Activated CD4-positive, alpha-beta T cell treated with anti-CD3 and anti-CD28 coated beads for 36 hours (primary cell): ENCODE results near the gene TMEM215. TPM values are rescaled to one million over a fixed set of nuclear protein-coding genes. Genes with fewer than 3 reads are reported as not detected.
"Not testable (repeated sequence)": the region's sequence is repeated elsewhere in the genome, so short reads cannot be mapped to it uniquely, and the experiment has no call there.

ENCODE experiments used
- ATAC-seq: fragments of 200-7000 bp; cut with Tn5 transposase; one replicate; pipeline ENCODE4 v1.10.0; 2021; ENCODE audit warnings: mild to moderate bottlenecking, moderate library complexity
- CTCF ChIA-PET: fragments of 350-600 bp; sonication (Branson Sonifier 250); formaldehyde crosslinking; loops from one replicate; lab custom pipeline; 2021; ENCODE audit warnings: antibody characterized with exemption; lab: Charles Lee
- POLR2A ChIA-PET: fragments of 350-600 bp; sonication (Branson Sonifier 250); formaldehyde crosslinking; loops from one replicate; lab custom pipeline; 2021; ENCODE audit warnings: antibody characterized with exemption, inconsistent platforms; lab: Charles Lee
- DNase-seq: peaks from one replicate; pipeline ENCODE4 v3.0.0-alpha.2; 2020
- H3K27ac Mint-ChIP-seq: one replicate; pipeline ENCODE4 v1.8.0; 2021; ENCODE audit warnings: mixed read lengths
- H3K27me3 Mint-ChIP-seq: one replicate; pipeline ENCODE4 v1.8.0; 2021; ENCODE audit warnings: mixed read lengths
- H3K36me3 Mint-ChIP-seq: one replicate; pipeline ENCODE4 v1.8.0; 2021; ENCODE audit warnings: low read depth, mixed read lengths
- H3K4me1 Mint-ChIP-seq: one replicate; pipeline ENCODE4 v1.8.0; 2021; ENCODE audit warnings: mixed read lengths
- H3K4me3 Mint-ChIP-seq: one replicate; pipeline ENCODE4 v1.8.0; 2021; ENCODE audit warnings: mild to moderate bottlenecking, moderate library complexity, mixed read lengths
- H3K9me3 Mint-ChIP-seq: one replicate; pipeline ENCODE4 v1.8.0; 2021; ENCODE audit warnings: low read depth, mixed read lengths
- intact Hi-C, 2 experiments: fragments of 100-400 bp; cut with DNase I in 1 of 2; cut with micrococcal nuclease in 1 of 2; formaldehyde crosslinking; loops; one replicate each; pipeline versions ENCODE4 v1.14.2 to v1.15.1; 2022 to 2024; cut with DNase I, micrococcal nuclease
- total RNA-seq, 2 experiments: library from RNA; stranded (reverse); gene quantifications; one replicate each; pipeline ENCODE4 v1.2.3, GENCODE V29; 2021

Gene TMEM215
- total RNA-seq, 2 experiments from 2014 or later, result not detected

GRCh38 chr9:32782476-32783167 is 718 bp upstream of the TMEM215 start:
- ChIA-PET POLR2A (no interaction called here), CTCF (no interaction called here)
- Mint-ChIP-seq H3K27ac (no peak overlapping the region), H3K4me1 (no peaks in the 10 kb centered on the region), H3K4me3 (no peak overlapping the region), H3K9me3 (no peaks in the 10 kb centered on the region), H3K27me3 (peaks cover 42% of the 10 kb centered on the region), H3K36me3 (no peaks in the 10 kb centered on the region)
- intact Hi-C loops, result loop anchor here (5.0 to 10.0 kb wide), 2 partner anchors 50 to 62 kb away; no protein-coding TSS in a partner anchor
- ATAC-seq, result no peak
- DNase-seq, result no peak

- ChIA-PET CTCF (no interaction called here), POLR2A (no interaction called here)
- no peak overlapping the region for H3K27ac Mint-ChIP-seq
- H3K27me3 Mint-ChIP-seq, result peaks cover 27% of the 10 kb centered on the region
- H3K36me3 Mint-ChIP-seq, result no peaks in the 10 kb centered on the region
- H3K4me3 Mint-ChIP-seq, result no peak overlapping the region
- DNase-seq (no peak), ATAC-seq (no peak)
- H3K4me1 Mint-ChIP-seq, result no peaks in the 10 kb centered on the region
- no peaks in the 10 kb centered on the region for H3K9me3 Mint-ChIP-seq
- intact Hi-C loops, result loop anchor here in 1 of 2 experiments (10.0 kb wide), 1 partner anchor 57 kb away; no protein-coding TSS in a partner anchor
These were observed 4.5 kb downstream of the TMEM215 start for GRCh38 chr9:32787816-32788215.

GRCh38 chr9:32796015-32796414 is 12.7 kb downstream of the TMEM215 start:
- H3K4me3 Mint-ChIP-seq, POLR2A ChIA-PET, H3K27me3 Mint-ChIP-seq, ATAC-seq, H3K27ac Mint-ChIP-seq, CTCF ChIA-PET, H3K4me1 Mint-ChIP-seq, H3K36me3 Mint-ChIP-seq, DNase-seq, intact Hi-C loops: not testable (repeated sequence)
- H3K9me3 Mint-ChIP-seq, result peaks cover 19% of the 10 kb centered on the region

- POLR2A ChIA-PET, result no interaction called here
- peaks cover 8% of the 10 kb centered on the region for H3K27me3 Mint-ChIP-seq
- CTCF ChIA-PET, result interaction anchor here (1.0 kb wide), 1 partner anchor 64 kb away, joined by 3 read pairs; no protein-coding TSS in a partner anchor
These were observed 18.2 kb downstream of the TMEM215 start for GRCh38 chr9:32801530-32801929.

GRCh38 chr9:32807217-32807616 is 23.9 kb downstream of the TMEM215 start:
- Mint-ChIP-seq H3K27me3 (peaks cover 7% of the 10 kb centered on the region), H3K27ac (no peak overlapping the region), H3K36me3 (no peaks in the 10 kb centered on the region), H3K4me1 (no peaks in the 10 kb centered on the region), H3K9me3 (peaks cover 8% of the 10 kb centered on the region), H3K4me3 (no peak overlapping the region)
- intact Hi-C loops, result loop anchor here in 1 of 2 experiments (2.0 kb wide), 1 partner anchor 18 kb away; no protein-coding TSS in a partner anchor
- ATAC-seq (no peak), DNase-seq (no peak)
- ChIA-PET CTCF (no interaction called here), POLR2A (no interaction called here)

More at GRCh38 chr9:32801530-32801929, 18.2 kb downstream of the TMEM215 start:
- Mint-ChIP-seq H3K27ac (no peak overlapping the region), H3K9me3 (peaks cover 9% of the 10 kb centered on the region), H3K4me1 (no peaks in the 10 kb centered on the region), H3K36me3 (no peaks in the 10 kb centered on the region), H3K4me3 (no peak overlapping the region)
- ATAC-seq, result no peak
- intact Hi-C loops, result no loop called here
- no peak for DNase-seq

GRCh38 chr9:32811246-32811645 is 27.9 kb downstream of the TMEM215 start:
- intact Hi-C loops, result loop anchor here in 1 of 2 experiments (10.0 kb wide), 1 partner anchor 414 kb away; no protein-coding TSS in a partner anchor
- H3K9me3 Mint-ChIP-seq, result peaks cover 5% of the 10 kb centered on the region
- no peak for DNase-seq
- peaks cover 7% of the 10 kb centered on the region for H3K27me3 Mint-ChIP-seq
- CTCF ChIA-PET, result no interaction called here
- no peaks in the 10 kb centered on the region for H3K36me3 Mint-ChIP-seq
- H3K27ac Mint-ChIP-seq, result no peak overlapping the region
- ATAC-seq, result no peak
- H3K4me3 Mint-ChIP-seq, result no peak overlapping the region
- POLR2A ChIA-PET, result no interaction called here
- no peaks in the 10 kb centered on the region for H3K4me1 Mint-ChIP-seq

- intact Hi-C loops, result no loop called here
These were observed 37.0 kb downstream of the TMEM215 start for GRCh38 chr9:32820322-32820721.

GRCh38 chr9:32823101-32823500 is 39.8 kb downstream of the TMEM215 start:
- H3K27ac Mint-ChIP-seq, result no peak overlapping the region
- ATAC-seq, result no peak
- H3K36me3 Mint-ChIP-seq, result no peaks in the 10 kb centered on the region
- DNase-seq, result no peak
- H3K27me3 Mint-ChIP-seq, result peaks cover 24% of the 10 kb centered on the region
- no peaks in the 10 kb centered on the region for H3K9me3 Mint-ChIP-seq
- ChIA-PET POLR2A (no interaction called here), CTCF (no interaction called here)
- intact Hi-C loops, result no loop called here
- no peak overlapping the region for H3K4me3 Mint-ChIP-seq
- no peaks in the 10 kb centered on the region for H3K4me1 Mint-ChIP-seq

More at GRCh38 chr9:32820322-32820721, 37.0 kb downstream of the TMEM215 start:
- ChIA-PET CTCF (no interaction called here), POLR2A (no interaction called here)
- ATAC-seq (no peak), DNase-seq (no peak)
- H3K27me3 Mint-ChIP-seq, result peaks cover 11% of the 10 kb centered on the region
- H3K36me3 Mint-ChIP-seq, result no peaks in the 10 kb centered on the region
- no peaks in the 10 kb centered on the region for H3K9me3 Mint-ChIP-seq
- no peaks in the 10 kb centered on the region for H3K4me1 Mint-ChIP-seq
- no peak overlapping the region for H3K4me3 Mint-ChIP-seq
- no peak overlapping the region for H3K27ac Mint-ChIP-seq

GRCh38 chr9:32823551-32823950 is 40.2 kb downstream of the TMEM215 start:
- no peaks in the 10 kb centered on the region for H3K4me1 Mint-ChIP-seq
- H3K4me3 Mint-ChIP-seq, result no peak overlapping the region
- ChIA-PET CTCF (no interaction called here), POLR2A (no interaction called here)
- H3K9me3 Mint-ChIP-seq, result no peaks in the 10 kb centered on the region
- H3K36me3 Mint-ChIP-seq, result no peaks in the 10 kb centered on the region
- DNase-seq, result no peak
- ATAC-seq, result no peak
- intact Hi-C loops, result no loop called here
- peaks cover 24% of the 10 kb centered on the region for H3K27me3 Mint-ChIP-seq
- H3K27ac Mint-ChIP-seq, result no peak overlapping the region

- Mint-ChIP-seq H3K27ac (no peak overlapping the region), H3K4me1 (no peaks in the 10 kb centered on the region), H3K27me3 (peaks cover 27% of the 10 kb centered on the region), H3K36me3 (no peaks in the 10 kb centered on the region), H3K4me3 (no peak overlapping the region), H3K9me3 (no peaks in the 10 kb centered on the region)
- ATAC-seq, result no peak
- CTCF ChIA-PET, result interaction anchor here (0.8 kb wide), 1 partner anchor 12 kb away, joined by 4 read pairs; no protein-coding TSS in a partner anchor
- intact Hi-C loops, result loop anchor here in 1 of 2 experiments (2.0 kb wide), 1 partner anchor 18 kb away; no protein-coding TSS in a partner anchor
- DNase-seq, result no peak
- POLR2A ChIA-PET, result no interaction called here
These were observed 41.9 kb downstream of the TMEM215 start for GRCh38 chr9:32825203-32825602.

GRCh38 chr9:32828861-32829260 is 45.5 kb downstream of the TMEM215 start:
- no peaks in the 10 kb centered on the region for H3K9me3 Mint-ChIP-seq
- H3K27me3 Mint-ChIP-seq, result peaks cover 30% of the 10 kb centered on the region
- POLR2A ChIA-PET, result no interaction called here
- H3K27ac Mint-ChIP-seq, result no peak overlapping the region
- CTCF ChIA-PET, result no interaction called here
- intact Hi-C loops, result no loop called here
- no peaks in the 10 kb centered on the region for H3K36me3 Mint-ChIP-seq
- DNase-seq (no peak), ATAC-seq (no peak)
- no peak overlapping the region for H3K4me3 Mint-ChIP-seq
- H3K4me1 Mint-ChIP-seq, result no peaks in the 10 kb centered on the region

- Mint-ChIP-seq H3K27me3 (peaks cover 11% of the 10 kb centered on the region), H3K9me3 (no peaks in the 10 kb centered on the region), H3K4me3 (no peak overlapping the region), H3K27ac (no peak overlapping the region), H3K36me3 (no peaks in the 10 kb centered on the region), H3K4me1 (no peaks in the 10 kb centered on the region)
- ATAC-seq (no peak), DNase-seq (no peak)
- intact Hi-C loops, result loop anchor here in 1 of 2 experiments (5.0 to 10.0 kb wide), 2 partner anchors 50 to 52 kb away; partner anchors contain the start of gene TMEM215
- POLR2A ChIA-PET, result no interaction called here
- CTCF ChIA-PET, result interaction anchor here (1.0 kb wide), 1 partner anchor 11 kb away, joined by 3 read pairs; no protein-coding TSS in a partner anchor
These were observed 49.0 kb downstream of the TMEM215 start for GRCh38 chr9:32832346-32832745.
